ENCODE measurements around the gene ALX4.
A peak's percentile ranks its signal among the peaks of the same experiment; 100 is the strongest.

Gene ALX4

DNA sequence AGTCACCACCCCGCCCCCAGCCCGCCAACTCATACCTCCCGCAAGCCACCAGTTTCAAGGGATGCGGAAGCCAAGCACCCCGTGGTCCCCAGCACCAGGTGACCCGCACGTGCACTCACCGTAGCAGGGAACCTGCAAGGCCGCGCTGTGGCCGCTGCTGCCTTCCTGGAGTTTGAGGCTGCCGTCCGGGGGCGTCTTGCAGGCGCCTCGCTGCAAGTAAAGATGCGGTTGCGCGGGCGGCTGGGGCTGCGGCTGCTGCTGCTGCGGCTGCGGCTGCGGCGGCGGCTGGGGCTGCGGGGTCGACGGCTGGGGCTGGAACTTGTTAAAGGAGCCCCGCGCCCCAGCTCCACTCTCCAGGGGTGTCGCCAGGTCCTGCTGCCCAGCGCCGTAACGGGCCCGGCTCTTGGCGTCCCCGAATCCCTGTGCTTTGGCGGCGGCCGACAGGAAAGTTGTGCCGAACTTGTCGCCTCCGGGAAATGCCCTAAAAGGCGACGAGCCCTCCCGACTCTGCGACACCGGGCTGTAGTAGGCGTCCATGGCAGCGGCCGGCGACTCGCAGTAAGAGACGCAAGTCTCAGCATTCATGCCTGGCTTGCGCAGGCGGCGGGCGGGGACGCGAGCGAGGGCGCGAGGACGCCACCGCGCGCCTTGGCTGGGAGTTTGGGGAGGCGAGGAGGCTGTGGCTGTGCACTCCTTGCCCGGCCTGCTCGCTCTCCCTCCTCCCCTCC lies at the start of gene ALX4:
Gene ALX4, minus strand, starts transcription at position 662 of the 728 bp plus-strand sequence. Its CDS starts 77 bp downstream, at position 585.
- no peak for DNase-seq (ENCODE audit: extremely low spot score, insufficient read length, low read depth)
- FAIRE-seq, result no peak

DNA sequence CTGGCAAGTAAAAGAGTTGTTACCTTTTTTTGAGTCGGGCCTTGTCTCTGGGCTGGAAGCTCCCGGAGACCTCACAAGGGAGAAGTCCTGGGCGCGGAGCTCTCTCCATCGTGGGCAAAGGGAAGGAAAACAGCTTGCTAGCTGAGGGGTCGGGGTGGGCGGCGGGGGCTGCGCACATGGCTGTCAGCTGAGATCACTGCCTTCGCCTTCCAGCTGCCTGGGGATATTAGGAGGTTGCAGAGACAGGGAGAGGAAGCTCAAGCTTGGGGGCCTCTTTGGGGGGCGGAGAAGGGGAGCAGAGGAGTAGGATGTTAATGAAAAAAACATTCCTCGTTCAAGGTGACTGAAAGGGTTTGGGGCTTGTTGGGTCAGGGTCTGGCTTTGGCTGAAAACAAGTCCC lies 49.2 kb upstream of the ALX4 start:
- DNase-seq (ENCODE audit: extremely low spot score, insufficient read length, low read depth) (no peak), FAIRE-seq (no peak)

DNA sequence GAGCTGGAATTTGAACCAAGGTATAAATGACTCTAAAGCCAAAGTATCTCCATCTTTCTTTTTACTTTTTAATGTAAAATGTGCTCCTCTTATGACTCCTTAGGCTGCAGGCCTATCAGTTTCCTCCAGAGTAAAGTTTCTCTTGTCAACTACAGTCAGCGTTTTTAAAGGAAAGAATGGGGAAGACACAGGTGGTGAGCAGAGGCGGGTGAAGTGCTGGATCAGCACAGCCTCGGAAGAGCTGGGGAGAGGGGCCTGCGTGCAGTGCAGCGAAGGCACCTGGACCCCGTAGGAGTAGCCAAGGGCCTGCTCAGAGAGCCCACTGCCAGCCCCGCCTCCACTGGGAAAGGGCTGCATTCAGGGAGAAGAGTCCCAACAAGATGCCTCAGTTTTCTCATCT lies 48.8 kb upstream of the ALX4 start:
- no peak for DNase-seq (ENCODE audit: extremely low spot score, insufficient read length, low read depth)
- FAIRE-seq, result no peak

DNA sequence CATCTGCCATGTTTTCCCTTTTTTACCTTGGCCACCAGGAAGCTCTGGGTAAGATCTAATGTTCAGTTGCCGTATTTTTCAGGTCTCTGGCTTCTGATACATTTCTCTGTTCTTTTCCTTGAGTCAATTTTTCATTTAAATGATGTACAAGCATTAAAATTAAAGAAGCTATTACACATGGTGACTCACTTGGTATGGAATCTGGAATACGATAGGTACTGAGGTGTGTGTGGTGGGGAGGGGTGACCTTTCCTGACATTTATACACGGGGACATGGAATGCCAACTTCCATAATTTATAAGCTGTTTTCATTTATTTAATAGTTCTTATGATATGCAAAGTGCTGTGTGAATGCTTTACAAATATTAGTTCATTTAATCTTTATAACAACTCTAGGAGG lies 47.8 kb upstream of the ALX4 start:
- DNase-seq (ENCODE audit: extremely low spot score, insufficient read length, low read depth) (no peak), FAIRE-seq (no peak)

DNA sequence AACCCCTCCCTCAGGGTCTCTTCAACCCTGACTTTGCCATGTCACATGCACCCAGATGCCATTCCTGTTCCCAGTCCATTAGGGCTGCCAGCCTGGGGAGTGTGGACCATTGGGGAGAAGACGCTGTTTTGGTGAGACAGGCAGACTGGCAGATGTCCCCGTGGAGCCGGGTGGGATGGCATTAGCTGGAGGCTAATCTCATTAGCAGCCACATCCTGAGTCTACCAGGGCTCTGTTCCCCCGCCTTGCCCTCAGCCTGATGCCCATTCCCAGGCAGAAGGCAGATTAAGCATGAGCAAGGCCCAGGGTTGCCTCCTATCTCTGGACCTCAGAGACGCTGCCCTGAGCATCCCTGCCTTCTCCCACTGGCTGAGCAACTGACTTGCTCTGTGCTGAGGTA lies 46.4 kb upstream of the ALX4 start:
- DNase-seq (ENCODE audit: extremely low spot score, insufficient read length, low read depth), result no peak
- no peak for FAIRE-seq

DNA sequence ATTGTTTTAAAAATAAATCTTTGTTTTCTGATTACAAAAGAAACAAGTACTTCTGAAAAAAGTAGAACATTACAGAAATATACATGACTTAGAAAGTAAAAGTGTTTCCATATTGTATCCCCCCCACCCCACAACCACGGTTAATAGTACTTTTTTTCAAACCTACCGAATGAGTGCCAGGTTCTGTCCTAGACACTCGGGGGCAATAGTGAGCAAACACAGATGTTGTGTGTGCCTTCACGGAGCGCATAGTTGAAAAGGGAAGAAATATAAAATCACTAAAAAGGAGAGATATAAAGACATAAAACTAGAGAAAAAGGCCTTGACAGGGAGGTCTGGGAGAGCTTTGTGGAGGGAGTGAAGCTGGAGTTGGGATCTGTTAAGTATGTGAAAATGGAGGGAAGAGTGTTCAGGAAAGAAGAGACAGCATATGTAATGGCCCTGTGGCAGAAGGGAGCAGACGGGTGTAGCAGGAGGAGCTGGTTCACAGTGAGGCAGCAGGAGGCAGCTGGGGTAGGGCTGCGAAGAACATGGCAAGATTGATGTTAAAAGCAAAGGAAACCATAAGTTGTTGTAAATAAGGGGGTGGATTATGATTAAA lies 42.1 kb upstream of the ALX4 start:
- FAIRE-seq (no peak), DNase-seq (ENCODE audit: extremely low spot score, insufficient read length, low read depth) (no peak)

DNA sequence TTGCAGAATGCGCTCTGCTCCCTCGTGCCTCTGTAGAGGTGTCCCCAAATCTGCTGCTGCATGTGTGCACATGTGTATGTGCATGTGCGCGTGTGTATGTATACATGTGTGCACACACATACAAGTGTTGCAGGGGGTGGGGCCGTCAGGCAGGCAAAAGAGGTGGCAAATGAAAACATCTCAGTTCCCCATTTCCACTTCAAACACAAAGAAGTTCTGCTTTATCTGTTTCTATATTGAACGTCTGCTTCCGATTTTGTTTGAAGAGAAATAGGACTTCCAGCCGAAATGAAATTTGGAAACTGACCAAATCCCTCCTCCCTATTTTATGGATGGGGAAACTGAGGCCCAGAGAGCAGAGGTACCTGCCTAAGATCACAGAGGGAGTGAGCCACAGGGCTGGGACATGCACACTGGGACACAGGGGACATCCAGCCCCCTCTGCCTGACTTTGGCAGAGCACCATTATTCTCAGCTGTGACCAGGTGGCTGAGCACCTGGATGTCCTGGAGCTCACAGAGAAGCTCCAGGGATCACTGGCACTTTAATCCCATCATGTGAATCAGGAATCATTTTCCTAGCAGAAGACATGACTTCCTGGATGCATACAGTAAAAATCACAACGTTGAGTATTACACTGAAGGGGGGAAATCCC lies 41.2 kb upstream of the ALX4 start:
- DNase-seq (ENCODE audit: extremely low spot score, insufficient read length, low read depth), result peak; percentile 15
- peak; percentile 74 for FAIRE-seq

DNA sequence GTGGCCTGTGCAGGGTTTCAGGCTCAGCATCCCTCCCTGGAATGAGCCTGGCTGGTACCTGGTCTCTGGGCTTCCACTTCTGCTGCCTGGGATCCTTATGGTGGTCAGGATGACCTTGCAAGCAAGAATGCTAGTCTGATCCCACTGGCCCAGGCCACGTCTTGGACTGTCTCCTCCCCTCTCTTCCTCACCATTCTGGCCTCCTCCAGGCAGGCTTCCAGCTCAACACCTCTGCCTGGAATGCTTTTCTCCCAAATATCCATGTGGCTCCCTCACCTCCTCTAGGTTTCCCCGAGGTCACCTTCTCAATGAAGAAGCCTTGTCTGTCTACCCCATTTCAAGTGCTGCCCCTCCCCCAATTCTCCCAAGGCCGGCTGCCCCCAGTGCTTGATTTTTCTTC lies 39.4 kb upstream of the ALX4 start:
- DNase-seq (ENCODE audit: extremely low spot score, insufficient read length, low read depth), result no peak
- FAIRE-seq, result no peak

DNA sequence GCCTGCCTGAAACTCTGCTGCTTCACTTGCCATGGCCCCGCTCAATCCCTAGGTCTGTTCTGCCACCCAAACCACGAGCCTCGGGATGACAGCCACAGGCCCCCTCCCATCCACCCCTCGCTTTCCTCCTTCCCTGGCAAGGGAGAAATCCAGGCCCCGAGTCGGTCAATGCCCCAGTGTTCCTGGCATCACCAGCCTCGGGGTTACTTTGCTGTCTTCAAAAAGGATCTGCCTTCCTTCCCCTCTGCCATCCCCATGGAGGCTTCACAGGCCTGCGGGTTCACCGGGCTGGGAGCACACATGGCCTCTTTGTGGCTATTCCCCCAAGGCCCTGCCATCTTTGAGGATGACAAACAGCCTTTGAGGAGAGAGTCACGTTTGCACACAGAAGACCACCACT lies 38.8 kb upstream of the ALX4 start:
- FAIRE-seq, result no peak
- no peak for DNase-seq (ENCODE audit: extremely low spot score, insufficient read length, low read depth)

DNA sequence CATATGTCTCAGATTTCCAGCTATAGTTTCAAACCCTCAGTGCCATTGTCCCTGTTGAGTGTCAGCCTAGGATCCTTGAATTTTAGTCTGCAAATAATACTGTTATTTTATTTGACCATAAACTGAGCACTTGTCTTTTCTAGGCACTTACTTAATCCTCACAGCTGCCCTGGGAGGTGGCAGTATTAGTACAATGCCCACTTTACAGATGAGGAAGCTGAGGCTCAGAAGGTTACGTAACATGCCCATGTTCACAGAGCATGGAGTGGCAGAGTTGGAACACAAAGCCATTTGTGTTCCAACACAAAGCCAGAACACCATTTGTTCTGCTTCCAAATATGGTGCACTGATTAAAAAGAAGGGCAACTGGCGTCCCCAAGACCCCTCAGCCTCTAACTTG lies 38.2 kb upstream of the ALX4 start:
- DNase-seq (ENCODE audit: extremely low spot score, insufficient read length, low read depth), result no peak
- FAIRE-seq, result no peak

DNA sequence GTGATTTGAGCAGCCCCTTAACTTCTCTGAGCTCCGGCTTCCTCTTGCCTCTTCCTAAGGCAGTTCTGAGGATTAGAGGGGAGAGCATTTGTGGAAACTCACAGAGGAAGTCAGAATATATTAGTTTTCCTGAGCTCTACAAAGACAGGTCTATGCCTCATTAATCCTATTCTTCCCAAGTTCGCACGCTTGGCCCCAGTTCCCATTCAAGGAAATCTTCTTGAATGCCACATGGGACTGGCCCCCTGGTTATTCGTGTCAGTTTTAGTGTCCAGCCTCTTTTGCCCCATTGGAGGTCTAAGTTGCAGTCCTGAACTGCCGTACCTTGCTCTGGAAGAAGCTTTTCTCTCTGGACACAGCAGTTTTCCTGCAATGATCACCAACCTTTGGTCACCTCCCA lies 37.6 kb upstream of the ALX4 start:
- DNase-seq (ENCODE audit: extremely low spot score, insufficient read length, low read depth) (no peak), FAIRE-seq (no peak)

DNA sequence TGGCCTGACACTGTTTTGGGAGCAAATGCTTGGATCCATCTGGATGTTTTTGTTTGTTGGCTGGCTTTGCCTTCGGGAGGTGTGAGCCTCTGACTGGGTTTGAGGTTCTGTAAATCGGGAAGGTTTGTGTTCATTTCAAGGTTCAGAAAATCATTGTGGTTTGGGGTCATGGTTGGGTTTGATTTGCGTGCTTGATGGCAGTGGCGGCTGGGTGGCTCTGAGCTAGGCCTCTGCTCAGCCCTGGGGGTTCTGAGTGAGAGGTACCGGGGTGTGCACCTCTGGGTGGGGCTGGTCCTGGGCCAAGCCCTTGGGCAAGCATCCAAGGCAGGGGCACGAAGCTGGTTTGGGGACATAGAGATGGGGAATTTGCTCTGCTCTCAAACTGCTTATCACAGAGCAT lies 37.0 kb upstream of the ALX4 start:
- no peak for DNase-seq (ENCODE audit: extremely low spot score, insufficient read length, low read depth)
- no peak for FAIRE-seq

DNA sequence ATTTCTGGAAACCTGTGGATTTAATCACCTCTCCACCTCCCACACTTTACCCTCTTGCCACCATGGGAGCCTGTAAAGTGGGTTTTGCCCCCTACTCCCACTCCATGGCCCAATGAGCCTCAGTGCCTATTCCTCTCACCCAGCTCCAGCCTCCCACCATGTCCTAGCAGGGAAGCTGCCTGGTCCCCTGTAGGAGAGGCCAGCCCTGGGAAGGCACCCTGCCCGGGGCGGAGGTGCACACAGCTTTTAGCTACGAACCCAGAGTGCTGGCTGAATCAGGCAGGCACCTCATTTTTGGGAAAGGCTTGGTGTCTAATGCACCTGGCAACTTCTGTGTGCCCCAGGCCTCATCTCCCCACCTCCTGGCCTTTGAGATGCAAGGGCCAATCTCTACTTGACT lies 35.8 kb upstream of the ALX4 start:
- FAIRE-seq (no peak), DNase-seq (ENCODE audit: extremely low spot score, insufficient read length, low read depth) (no peak)

DNA sequence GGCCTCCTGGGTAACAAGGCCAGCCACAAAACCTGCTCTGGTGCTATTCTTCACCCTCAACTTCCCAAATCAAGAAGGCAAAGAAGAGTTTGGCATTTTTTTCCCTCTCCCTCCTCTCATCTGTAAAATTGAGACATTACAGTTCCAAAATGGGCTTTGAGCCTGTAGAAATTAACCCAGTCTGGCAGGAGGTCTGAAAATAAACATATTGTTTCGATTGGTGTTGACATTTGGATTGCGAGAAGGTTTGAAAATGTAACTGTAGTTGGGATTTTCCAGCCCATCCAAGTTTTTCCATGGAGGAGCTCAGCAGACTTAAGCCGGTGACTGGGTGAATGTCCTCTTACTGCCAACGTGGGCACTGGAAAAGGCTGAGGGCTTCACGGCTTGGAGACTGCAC lies 35.0 kb upstream of the ALX4 start:
- no peak for DNase-seq (ENCODE audit: extremely low spot score, insufficient read length, low read depth)
- no peak for FAIRE-seq

DNA sequence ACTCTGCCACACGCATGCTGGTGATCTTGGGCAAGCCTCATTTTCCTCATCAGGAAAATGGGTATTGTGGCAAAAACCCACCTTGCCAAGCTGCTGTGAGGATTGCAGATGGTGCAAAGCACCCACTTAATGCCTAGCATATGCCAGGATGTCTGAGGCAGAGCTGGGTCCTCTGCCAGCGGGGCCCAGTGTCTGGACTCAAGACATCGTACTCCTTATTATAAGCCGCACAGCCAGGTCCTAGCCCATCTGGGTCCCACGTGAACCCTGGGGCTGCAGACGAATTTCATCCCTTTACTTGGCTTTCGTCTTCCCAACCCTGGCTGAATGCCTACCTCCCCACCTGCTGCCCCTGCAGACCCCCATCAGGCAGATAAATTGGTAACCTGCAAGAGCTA lies 34.5 kb upstream of the ALX4 start:
- FAIRE-seq, result no peak
- DNase-seq (ENCODE audit: extremely low spot score, insufficient read length, low read depth), result no peak

DNA sequence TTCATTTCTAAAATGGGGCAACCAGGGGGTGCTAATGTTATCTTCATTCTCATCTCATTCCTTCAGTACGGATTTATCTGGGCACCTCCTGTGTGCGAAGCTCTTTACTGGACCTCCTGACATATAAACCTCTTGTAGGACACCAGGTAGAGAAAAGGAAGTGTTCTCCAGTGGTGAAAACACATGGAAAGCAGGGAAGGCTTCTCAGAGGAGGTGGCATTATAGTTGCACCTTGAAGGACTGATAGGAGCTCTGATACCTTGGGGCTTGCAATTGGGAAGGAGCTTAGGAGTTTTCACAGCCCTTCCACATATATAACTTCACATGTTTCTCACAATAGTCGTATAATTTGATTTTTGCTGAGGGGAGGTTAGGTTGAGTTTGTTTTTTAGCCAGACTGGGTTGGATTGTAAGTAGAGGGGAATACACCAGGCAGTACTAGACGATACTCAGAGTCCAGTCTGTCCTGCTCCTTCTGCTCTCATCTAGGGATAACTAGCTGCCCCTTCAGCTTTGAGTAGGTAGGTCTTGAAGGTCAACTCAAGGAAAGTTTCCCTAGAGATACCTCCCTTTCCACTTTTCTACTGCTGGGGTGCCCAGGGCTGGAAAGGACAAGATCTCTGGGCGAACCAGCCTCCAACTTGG lies 34.0 kb upstream of the ALX4 start:
- DNase-seq (ENCODE audit: extremely low spot score, insufficient read length, low read depth) (no peak), FAIRE-seq (no peak)

DNA sequence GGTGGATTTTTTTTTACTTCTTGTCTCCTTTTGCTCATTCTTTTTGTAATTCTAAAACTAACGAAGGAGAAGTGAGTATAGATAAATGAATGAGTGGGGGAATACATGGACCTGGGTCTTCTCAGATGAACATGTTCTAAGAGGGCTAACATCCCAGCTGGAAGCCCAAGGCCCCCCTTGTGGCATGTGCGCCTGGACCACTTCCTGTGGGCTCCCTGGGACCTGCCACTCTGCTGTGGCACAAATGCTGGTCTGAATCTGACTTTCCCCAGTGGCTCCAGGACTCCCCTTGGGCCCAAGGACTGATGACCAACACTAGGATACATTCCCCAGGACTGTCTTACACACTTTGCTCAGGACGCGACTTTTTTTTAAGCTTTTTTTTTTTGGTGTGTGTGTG lies 32.7 kb upstream of the ALX4 start:
- no peak for DNase-seq (ENCODE audit: extremely low spot score, insufficient read length, low read depth)
- FAIRE-seq, result no peak

DNA sequence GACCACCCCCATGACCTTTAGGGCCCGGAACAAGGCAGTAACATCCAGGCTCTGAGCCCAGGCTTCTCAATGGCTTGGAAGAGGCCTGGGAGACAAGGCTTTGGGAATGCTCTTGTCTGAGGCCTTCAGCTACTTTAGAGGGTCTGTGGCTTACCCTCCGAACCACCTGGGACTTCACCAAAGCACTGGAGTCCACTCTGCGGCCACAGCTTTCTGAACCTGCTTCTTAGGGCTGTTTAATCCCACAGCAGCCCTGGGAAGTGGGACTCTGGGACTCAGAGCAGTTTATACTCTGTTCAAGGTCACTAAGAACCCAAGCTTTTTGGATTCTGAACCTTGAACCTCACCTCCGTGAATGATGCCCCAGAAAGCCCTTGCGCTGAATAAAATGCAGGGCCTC lies 30.7 kb upstream of the ALX4 start:
- FAIRE-seq, result no peak
- no peak for DNase-seq (ENCODE audit: extremely low spot score, insufficient read length, low read depth)

DNA sequence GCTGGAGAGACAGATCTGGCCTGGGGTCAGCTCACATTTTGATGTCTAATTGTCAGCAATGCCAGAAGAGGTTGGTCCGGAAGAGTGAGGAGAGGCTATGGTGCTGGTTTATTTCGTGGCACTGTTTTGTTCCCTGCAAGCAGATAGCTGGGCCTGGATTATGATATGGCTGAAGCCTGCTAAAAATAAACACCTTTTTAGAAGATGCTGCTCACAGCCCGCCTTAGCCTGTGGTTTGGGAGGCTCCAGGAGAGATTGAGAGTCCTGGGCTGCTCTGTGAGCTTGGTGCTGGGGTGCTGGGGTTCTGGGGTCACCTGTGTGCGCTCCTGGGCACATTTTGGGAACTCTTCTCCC lies 29.6 kb upstream of the ALX4 start:
- no peak for FAIRE-seq

DNA sequence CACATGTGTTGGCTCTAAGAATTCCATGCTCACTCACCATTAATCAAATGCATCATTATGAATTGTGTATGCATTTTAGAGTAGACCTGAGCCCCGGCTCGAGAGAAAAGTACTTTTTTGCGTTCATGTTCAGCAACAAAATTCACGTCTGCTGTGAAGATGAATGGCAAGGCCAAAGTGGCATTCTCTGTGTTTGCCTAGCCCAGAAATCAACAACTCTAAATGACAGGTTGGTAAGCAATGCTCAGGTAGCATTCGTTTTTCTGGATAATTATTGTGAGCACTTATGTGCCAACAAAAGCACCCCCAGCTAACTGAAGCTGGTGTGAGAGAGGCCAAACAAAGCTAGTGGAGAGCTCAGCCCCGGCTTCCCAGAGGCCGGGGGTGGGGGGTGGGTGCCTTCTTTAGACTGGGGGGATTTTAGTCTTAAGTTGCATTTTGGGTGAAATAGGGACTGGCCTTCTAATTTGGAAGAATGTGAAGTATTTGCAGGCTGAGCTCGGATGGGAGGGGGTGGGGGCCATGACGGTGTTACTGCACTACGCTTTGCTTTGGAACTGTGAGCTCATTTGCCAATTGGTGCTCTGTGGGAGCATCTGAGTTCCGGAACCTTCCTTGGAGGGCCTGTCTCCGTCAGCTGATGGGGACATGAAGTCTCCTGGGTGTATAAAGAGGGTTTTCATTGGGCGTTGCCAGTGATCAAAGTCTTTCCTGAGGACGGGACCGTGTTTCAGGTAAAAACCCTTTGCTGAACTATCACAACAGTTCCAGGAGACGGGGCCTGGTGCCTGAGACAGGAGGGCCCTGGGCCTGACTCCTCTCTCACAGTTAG lies 29.0 kb upstream of the ALX4 start:
- no peak for FAIRE-seq
- no peak for DNase-seq (ENCODE audit: extremely low spot score, insufficient read length, low read depth)

More for the DNA sequence above, 29.6 kb upstream of the ALX4 start:
- DNase-seq (ENCODE audit: extremely low spot score, insufficient read length, low read depth), result no peak

Data from GM18507 (cell line).